HEK293T (cell line): Measurements from ENCODE around the gene AURKB.

ENCODE experiments used
- BHLHE40 ChIP-seq: fragments of 450-650 bp; IDR thresholded peaks from 2 replicates; pipeline ENCODE4 v1.6.1; 2016; ENCODE audit warnings: mild to moderate bottlenecking, moderate library complexity, borderline replicate concordance
- FOXK2 ChIP-seq: fragments of 450-650 bp; IDR thresholded peaks from 2 replicates; pipeline ENCODE4 v1.6.1; 2016; ENCODE audit warnings: mild to moderate bottlenecking
- SP1 ChIP-seq: fragments of 450-650 bp; IDR thresholded peaks from 2 replicates; pipeline ENCODE4 v1.6.1; 2017
- ZNF384 ChIP-seq: fragments of 450-650 bp; IDR thresholded peaks from 2 replicates; pipeline ENCODE4 v1.6.1; 2016

DNA sequence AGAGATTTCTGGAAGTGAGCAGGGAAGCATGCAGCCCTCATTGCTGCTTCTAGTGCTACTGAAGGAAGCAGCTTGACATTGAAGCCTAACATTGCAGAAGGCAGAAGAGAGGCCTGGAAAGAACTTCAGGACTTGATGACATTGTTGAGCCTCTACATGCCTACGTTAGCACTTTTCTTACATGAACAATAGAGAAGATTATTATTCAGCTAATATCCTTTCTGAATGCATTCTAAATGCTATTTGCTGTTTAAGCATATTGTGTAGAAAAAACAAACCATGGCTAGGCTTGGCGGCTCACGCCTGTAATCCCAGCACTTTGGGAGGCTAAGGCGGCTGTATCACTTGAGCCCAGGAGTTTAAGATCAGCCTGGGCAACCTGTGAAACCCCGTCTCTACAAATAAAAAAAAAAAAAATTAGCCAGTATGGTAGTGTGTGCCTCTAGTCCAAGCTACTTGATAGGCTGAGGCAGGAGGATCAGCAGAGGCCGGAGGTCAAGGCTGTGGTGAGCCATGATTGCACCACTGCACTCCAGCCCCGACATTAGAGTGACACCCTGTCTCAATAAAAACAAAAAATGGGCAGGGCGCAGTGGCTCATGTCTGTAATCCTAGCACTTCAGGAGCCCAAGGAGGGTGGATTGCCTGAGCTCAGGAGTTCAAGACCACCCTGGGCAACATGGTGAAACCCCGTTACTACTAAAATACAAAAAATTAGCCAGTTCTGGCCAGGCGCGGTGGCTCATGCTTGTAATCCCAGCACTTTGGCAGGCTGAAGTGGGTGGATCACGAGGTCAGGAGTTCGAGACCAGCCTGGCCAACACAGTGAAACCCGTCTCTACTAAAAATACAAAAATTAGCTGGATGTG is 2.2 kb upstream of the AURKB start:
- TF ChIP-seq ZNF384, result no peak; the same call in 1 of the 2 replicates
- TF ChIP-seq BHLHE40, result no peak
- TF ChIP-seq FOXK2, result no peak
- TF ChIP-seq SP1, result no peak
